ENCODE data around the gene NEK7. TPM values are rescaled to one million over a fixed set of nuclear protein-coding genes. Genes with fewer than 3 reads are reported as not detected.

Gene NEK7
- total and polyA plus RNA-seq, 2 of the 4 experiments (the other 2 are of a cell fraction), result 89.0 to 467 TPM

GRCh38 chr1:198113342-198113750 is 43.5 kb upstream of the NEK7 start:
- POLR2A ChIA-PET (ENCODE audit: unreplicated experiment), result no interaction called here

More at GRCh38 chr1:198113342-198113750, 43.5 kb upstream of the NEK7 start:
- dilution Hi-C loops (cut with HindIII; ENCODE audit: low sequenced_read_pairs, unreplicated experiment), result no loop called here
- Histone ChIP-seq H3K9ac (ENCODE audit: low read depth, low read length) (no peak overlapping the region), H2AK5ac (ENCODE audit: low read depth, low read length) (no peak overlapping the region), H2BK5ac (ENCODE audit: low read depth, low read length, poor library complexity, severe bottlenecking) (no peak overlapping the region), H4K20me1 (ENCODE audit: insufficient read depth, low read length) (no peaks in the 10 kb centered on the region), H2BK20ac (ENCODE audit: low read depth, low read length) (no peak overlapping the region), H3K14ac (replicated peaks; ENCODE audit: low read depth, low read length) (no peak overlapping the region), H2BK120ac (ENCODE audit: low read depth, low read length) (no peak overlapping the region), H3K4me3 (ENCODE audit: insufficient read depth, low read depth, low read length) (no peak overlapping the region), H2AFZ (replicated peaks; ENCODE audit: low read length, poor library complexity) (no peak overlapping the region), H4K8ac (ENCODE audit: low read depth in 2 of 2, low read length in 2 of 2) (no peak overlapping the region), H3K79me1 (ENCODE audit: low read depth in 1 of 2, low read length in 2 of 2) (no peaks in the 10 kb centered on the region), H3K36me3 (ENCODE audit: control insufficient read depth, insufficient read depth, low read length) (no peaks in the 10 kb centered on the region), H3K27me3 (ENCODE audit: control insufficient read depth, insufficient read depth, low read length) (no peaks in the 10 kb centered on the region), H3K4me2 (ENCODE audit: low read depth, low read length) (no peak overlapping the region), H3K23ac (ENCODE audit: low read depth, low read length) (no peak overlapping the region), H2BK15ac (ENCODE audit: low read depth, low read length) (no peak overlapping the region), H2AK9ac (replicated peaks; ENCODE audit: low read depth, low read length, poor library complexity) (no peak overlapping the region), H3K4me1 (ENCODE audit: control insufficient read depth, insufficient read depth, low read length) (peaks cover 4% of the 10 kb centered on the region), H3K9me3 (ENCODE audit: control insufficient read depth, insufficient read depth, low read length) (no peaks in the 10 kb centered on the region), H4K91ac (ENCODE audit: insufficient read depth, low read depth, low read length) (no peak overlapping the region), H3K56ac (ENCODE audit: extremely low read depth, insufficient read depth, low read length) (no peak overlapping the region), H4K5ac (ENCODE audit: low read depth, low read length) (no peak overlapping the region), H3K27ac (ENCODE audit: insufficient read depth, low read length) (no peak overlapping the region), H3K4ac (ENCODE audit: low read depth, low read length) (no peak overlapping the region), H3K18ac (ENCODE audit: low read depth, low read length) (no peak overlapping the region), H3K9me1 (ENCODE audit: insufficient read depth, low read length) (no peaks in the 10 kb centered on the region)
- in situ Hi-C loops (cut with MboI; ENCODE audit: low sequenced_read_pairs), result no loop called here
- peak; percentile 76 for DNase-seq
- CTCF ChIA-PET, result no interaction called here
- BruUV-seq (replicated peaks), result no TSS peak
- TF ChIP-seq FOS (IDR thresholded peaks at IDR 0.05; ENCODE audit: low read depth, low read length) (no peak), NFE2L2 (IDR thresholded peaks at IDR 0.05; ENCODE audit: low read depth, low read length) (no peak), RAD21 (IDR thresholded peaks at IDR 0.05; ENCODE audit: low read length) (no peak), MAZ (IDR thresholded peaks at IDR 0.05; ENCODE audit: borderline replicate concordance, low read depth, low read length) (no peak), CEBPB (IDR thresholded peaks at IDR 0.05; ENCODE audit: low read depth, low read length) (peak; percentile 68)
- intact Hi-C loops (cut with micrococcal nuclease), result no loop called here
- peak; percentile 27; the same call in 1 of the 2 replicates for ATAC-seq (ENCODE audit: low read depth)
